IMR-90 (cell line): ENCODE results near the gene TMEM181.

Source experiments
- CHD1 ChIP-seq: IDR thresholded peaks from 2 replicates; pipeline ENCODE4 v1.6.1; 2012; ENCODE audit warnings: low read depth, low read length, improper control_type of control experiment
- CTCF ChIP-seq: conservative IDR thresholded peaks from 2 replicates; pipeline ENCODE4 v1.5.1; 2012; ENCODE audit warnings: mild to moderate bottlenecking, low read depth, low read length, improper control_type of control experiment
- POLR2A ChIP-seq: IDR thresholded peaks from 2 replicates; pipeline ENCODE4 v1.6.1; 2012; ENCODE audit warnings: mild to moderate bottlenecking, low read depth, low read length
- RFX5 ChIP-seq: IDR thresholded peaks from 2 replicates; pipeline ENCODE4 v1.8.0; 2012; ENCODE audit warnings: low read depth, mild to moderate bottlenecking, low read length, moderate library complexity
- TF ChIP-seq, protein P1 (sequence below): fragments of 150-350 bp; IDR thresholded peaks from 2 replicates; pipeline ENCODE4 v1.6.1; 2017; ENCODE audit warnings: mild to moderate bottlenecking, antibody characterized with exemption, low read length, low read depth

- TF ChIP-seq CTCF: no peak
- TF ChIP-seq POLR2A: no peak
- TF ChIP-seq CHD1: no peak
- no peak for TF ChIP-seq RFX5
- TF ChIP-seq, protein P1, sequence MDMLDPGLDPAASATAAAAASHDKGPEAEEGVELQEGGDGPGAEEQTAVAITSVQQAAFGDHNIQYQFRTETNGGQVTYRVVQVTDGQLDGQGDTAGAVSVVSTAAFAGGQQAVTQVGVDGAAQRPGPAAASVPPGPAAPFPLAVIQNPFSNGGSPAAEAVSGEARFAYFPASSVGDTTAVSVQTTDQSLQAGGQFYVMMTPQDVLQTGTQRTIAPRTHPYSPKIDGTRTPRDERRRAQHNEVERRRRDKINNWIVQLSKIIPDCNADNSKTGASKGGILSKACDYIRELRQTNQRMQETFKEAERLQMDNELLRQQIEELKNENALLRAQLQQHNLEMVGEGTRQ: no peak
These were observed 107.6 kb downstream of the TMEM181 start for GRCh38 chr6:158667360-158667981.
